ENCODE measurements around the gene RBM10. TPM values are rescaled to one million over a fixed set of nuclear protein-coding genes. Genes with fewer than 3 reads are reported as not detected.
"Not testable (repeated sequence)": the region's sequence is repeated elsewhere in the genome, so short reads cannot be mapped to it uniquely, and the experiment has no call there.

Gene RBM10
- total and polyA plus RNA-seq, 2 experiments from 2014 or later = 26.4 to 29.2 TPM

DNA sequence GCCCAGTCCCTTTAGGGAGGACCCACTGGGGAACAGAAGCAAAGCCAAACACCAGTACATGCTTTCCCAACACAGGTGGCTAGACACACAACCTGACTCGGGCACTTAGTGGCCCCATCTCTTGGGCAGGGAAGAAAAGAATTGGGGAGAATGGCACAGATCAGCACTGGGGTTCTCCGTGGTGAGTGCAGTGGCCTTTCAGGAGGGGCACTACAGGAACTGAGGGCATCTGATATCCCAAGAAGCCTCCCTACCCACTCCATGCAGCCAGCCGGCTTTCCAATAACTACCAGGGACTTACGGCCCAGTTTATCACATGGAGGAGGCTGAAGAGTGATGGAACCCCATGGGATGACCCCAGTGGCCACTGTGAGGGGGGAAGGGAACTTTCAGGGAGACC lies 43.8 kb upstream of the RBM10 start:
- no peaks in the 10 kb centered on the region for H3K79me2 ChIP-seq
- no peaks in the 10 kb centered on the region for H3K9me2 ChIP-seq (replicated peaks; ENCODE audit: insufficient read depth)
- no peak for TF ChIP-seq EZH2phosphoT487 (IDR thresholded peaks at IDR 0.05; ENCODE audit: low read depth, severe bottlenecking, unreplicated experiment)
- no peak for TF ChIP-seq EZH2 (IDR thresholded peaks at IDR 0.05; ENCODE audit: borderline replicate concordance)
- TF ChIP-seq, protein P1, sequence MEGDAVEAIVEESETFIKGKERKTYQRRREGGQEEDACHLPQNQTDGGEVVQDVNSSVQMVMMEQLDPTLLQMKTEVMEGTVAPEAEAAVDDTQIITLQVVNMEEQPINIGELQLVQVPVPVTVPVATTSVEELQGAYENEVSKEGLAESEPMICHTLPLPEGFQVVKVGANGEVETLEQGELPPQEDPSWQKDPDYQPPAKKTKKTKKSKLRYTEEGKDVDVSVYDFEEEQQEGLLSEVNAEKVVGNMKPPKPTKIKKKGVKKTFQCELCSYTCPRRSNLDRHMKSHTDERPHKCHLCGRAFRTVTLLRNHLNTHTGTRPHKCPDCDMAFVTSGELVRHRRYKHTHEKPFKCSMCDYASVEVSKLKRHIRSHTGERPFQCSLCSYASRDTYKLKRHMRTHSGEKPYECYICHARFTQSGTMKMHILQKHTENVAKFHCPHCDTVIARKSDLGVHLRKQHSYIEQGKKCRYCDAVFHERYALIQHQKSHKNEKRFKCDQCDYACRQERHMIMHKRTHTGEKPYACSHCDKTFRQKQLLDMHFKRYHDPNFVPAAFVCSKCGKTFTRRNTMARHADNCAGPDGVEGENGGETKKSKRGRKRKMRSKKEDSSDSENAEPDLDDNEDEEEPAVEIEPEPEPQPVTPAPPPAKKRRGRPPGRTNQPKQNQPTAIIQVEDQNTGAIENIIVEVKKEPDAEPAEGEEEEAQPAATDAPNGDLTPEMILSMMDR (IDR thresholded peaks at IDR 0.05; ENCODE audit: poor library complexity) = no peak
- no peak overlapping the region for H3K4me3 ChIP-seq
- H3K4me1 ChIP-seq (ENCODE audit: insufficient read depth) = no peaks in the 10 kb centered on the region
- H3K27me3 ChIP-seq = no peaks in the 10 kb centered on the region
- H2AFZ ChIP-seq = no peak overlapping the region
- no peak for DNase-seq (ENCODE audit: low spot score)
- no peaks in the 10 kb centered on the region for H4K20me1 ChIP-seq (ENCODE audit: insufficient read depth, poor library complexity, severe bottlenecking)
- no peak overlapping the region for H3K4me2 ChIP-seq
- 83% methylated on average over 4 of the region's 4 CpGs for WGBS (ENCODE audit: low lambda C conversion rate, missing lambda C conversion rate)
- no peak overlapping the region for H3K27ac ChIP-seq
- no peaks in the 10 kb centered on the region for H3K36me3 ChIP-seq (replicated peaks; ENCODE audit: insufficient read depth, low read depth)
- no peaks in the 10 kb centered on the region for H3K9me3 ChIP-seq (ENCODE audit: low read depth)

DNA sequence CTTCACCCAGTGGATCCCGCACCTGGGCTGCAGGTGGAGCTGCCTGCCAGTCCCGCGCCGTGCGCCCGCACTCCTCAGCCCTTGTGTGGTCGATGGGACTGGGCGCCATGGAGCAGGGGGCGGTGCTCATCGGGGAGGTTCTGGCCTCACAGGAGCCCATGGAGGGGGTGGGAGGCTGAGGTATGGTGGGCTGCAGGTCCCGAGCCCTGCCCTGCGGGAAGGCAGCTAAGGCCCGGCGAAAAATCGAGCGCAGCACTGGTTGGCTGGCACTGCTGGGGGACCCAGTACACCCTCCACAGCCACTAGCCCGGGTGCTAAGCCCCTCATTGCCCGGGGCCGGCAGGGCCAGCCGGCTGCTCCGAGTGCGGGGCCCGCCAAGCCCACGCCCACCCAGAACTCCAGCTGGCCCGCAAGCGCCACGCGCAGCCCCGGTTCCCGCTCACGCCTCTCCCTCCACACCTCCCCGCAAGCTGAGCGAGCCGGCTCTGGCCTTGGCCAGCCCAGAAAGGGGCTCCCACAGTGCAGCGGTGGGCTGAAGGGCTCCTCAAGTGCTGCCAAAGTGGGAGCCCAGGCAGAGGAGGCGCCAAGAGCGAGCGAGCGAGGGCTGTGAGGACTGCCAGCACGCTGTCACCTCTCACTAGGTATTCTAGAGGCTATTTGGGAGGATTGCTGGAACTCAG lies 33.9 kb upstream of the RBM10 start:
- H3K36me3 ChIP-seq (replicated peaks; ENCODE audit: insufficient read depth, low read depth); H3K4me2 ChIP-seq; H4K20me1 ChIP-seq (ENCODE audit: insufficient read depth, poor library complexity, severe bottlenecking); H3K79me2 ChIP-seq; DNase-seq (ENCODE audit: low spot score); H3K4me1 ChIP-seq (ENCODE audit: insufficient read depth); H3K27ac ChIP-seq; H2AFZ ChIP-seq; H3K27me3 ChIP-seq; H3K4me3 ChIP-seq; H3K9me2 ChIP-seq (replicated peaks; ENCODE audit: insufficient read depth); H3K9me3 ChIP-seq (ENCODE audit: low read depth): not testable (repeated sequence)
- WGBS (ENCODE audit: low lambda C conversion rate, missing lambda C conversion rate) = 94% methylated on average over 36 of the region's 40 CpGs

DNA sequence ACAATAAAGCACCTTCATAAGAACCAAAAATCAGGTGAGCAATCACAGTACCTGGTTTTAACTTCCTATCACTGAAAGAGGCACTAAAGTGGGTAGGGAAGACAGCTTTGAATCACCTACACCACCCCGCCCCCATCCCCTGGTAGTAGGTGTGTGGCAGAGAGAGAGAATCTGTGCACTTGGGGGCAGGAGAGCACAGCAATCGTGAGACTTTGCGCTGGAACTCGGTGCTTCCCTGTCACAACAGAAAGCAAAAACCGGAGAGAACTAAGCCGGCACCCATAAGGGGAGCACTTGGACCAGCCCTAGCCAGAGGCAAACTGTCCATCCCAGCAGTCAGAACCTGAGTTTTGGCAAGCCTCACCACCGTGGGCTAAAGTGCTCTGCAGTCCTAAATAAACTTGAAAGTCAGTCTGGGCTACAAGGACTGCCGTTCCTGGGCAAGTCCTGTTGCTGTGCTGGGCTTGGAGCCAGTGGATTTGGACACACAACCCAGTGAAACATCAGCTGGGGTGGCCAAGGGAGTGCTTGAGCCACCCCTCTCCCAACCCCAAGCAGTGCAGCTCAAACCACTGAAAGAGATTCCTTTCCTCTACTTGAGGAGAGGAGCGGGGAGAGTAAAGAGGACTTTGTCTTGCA lies 32.6 kb upstream of the RBM10 start:
- H3K27ac ChIP-seq = no peak overlapping the region
- no peak overlapping the region for H3K4me2 ChIP-seq
- H3K4me3 ChIP-seq = no peak overlapping the region
- H2AFZ ChIP-seq = no peak overlapping the region
- WGBS (ENCODE audit: low lambda C conversion rate, missing lambda C conversion rate) = 72% methylated on average over 9 of the region's 9 CpGs
- no peaks in the 10 kb centered on the region for H3K4me1 ChIP-seq (ENCODE audit: insufficient read depth)
- no peaks in the 10 kb centered on the region for H3K36me3 ChIP-seq (replicated peaks; ENCODE audit: insufficient read depth, low read depth)
- no peak for DNase-seq (ENCODE audit: low spot score)
- TF ChIP-seq EZH2 (IDR thresholded peaks at IDR 0.05; ENCODE audit: borderline replicate concordance) (no peak), EZH2phosphoT487 (IDR thresholded peaks at IDR 0.05; ENCODE audit: low read depth, severe bottlenecking, unreplicated experiment) (no peak)
- TF ChIP-seq, protein P1 (IDR thresholded peaks at IDR 0.05; ENCODE audit: poor library complexity) = no peak
- H3K79me2 ChIP-seq = no peaks in the 10 kb centered on the region
- H3K27me3 ChIP-seq = no peaks in the 10 kb centered on the region
- no peaks in the 10 kb centered on the region for H3K9me3 ChIP-seq (ENCODE audit: low read depth)
- no peaks in the 10 kb centered on the region for H3K9me2 ChIP-seq (replicated peaks; ENCODE audit: insufficient read depth)
- H4K20me1 ChIP-seq (ENCODE audit: insufficient read depth, poor library complexity, severe bottlenecking) = no peaks in the 10 kb centered on the region

- H3K27me3 ChIP-seq; H3K36me3 ChIP-seq (replicated peaks; ENCODE audit: insufficient read depth, low read depth); H3K4me1 ChIP-seq (ENCODE audit: insufficient read depth); H3K9me2 ChIP-seq (replicated peaks; ENCODE audit: insufficient read depth); H3K4me3 ChIP-seq; H3K4me2 ChIP-seq; H3K27ac ChIP-seq; DNase-seq (ENCODE audit: low spot score); H3K9me3 ChIP-seq (ENCODE audit: low read depth); H2AFZ ChIP-seq; H3K79me2 ChIP-seq; H4K20me1 ChIP-seq (ENCODE audit: insufficient read depth, poor library complexity, severe bottlenecking): not testable (repeated sequence)
- WGBS (ENCODE audit: low lambda C conversion rate, missing lambda C conversion rate) = 90% methylated on average over 7 of the region's 7 CpGs
These were observed 28.4 kb upstream of the RBM10 start for GRCh38 chrX:47116551-47117110.

- not testable (repeated sequence) for H4K20me1 ChIP-seq (ENCODE audit: insufficient read depth, poor library complexity, severe bottlenecking); H3K9me2 ChIP-seq (replicated peaks; ENCODE audit: insufficient read depth); H3K4me2 ChIP-seq; H3K36me3 ChIP-seq (replicated peaks; ENCODE audit: insufficient read depth, low read depth); DNase-seq (ENCODE audit: low spot score); H3K27me3 ChIP-seq; H3K9me3 ChIP-seq (ENCODE audit: low read depth); H3K27ac ChIP-seq; H2AFZ ChIP-seq; H3K79me2 ChIP-seq; H3K4me3 ChIP-seq; H3K4me1 ChIP-seq (ENCODE audit: insufficient read depth)
- WGBS (ENCODE audit: low lambda C conversion rate, missing lambda C conversion rate) = 84% methylated on average over 3 of the region's 3 CpGs
These were observed 20.6 kb upstream of the RBM10 start for GRCh38 chrX:47124466-47124865.

All from hepatocyte (in vitro differentiated cells).